Activated CD8-positive, alpha-beta T cell treated with anti-CD3 and anti-CD28 coated beads for 36 hours (primary cell): ENCODE data around the gene ANKRD30A. TPM values are rescaled to one million over a fixed set of nuclear protein-coding genes. Genes with fewer than 3 reads are reported as not detected.
"Not testable (repeated sequence)": the region's sequence is repeated elsewhere in the genome, so short reads cannot be mapped to it uniquely, and the experiment has no call there.

Source experiments
- ATAC-seq: fragments of 200-7000 bp; cut with Tn5 transposase; one replicate; pipeline ENCODE4 v1.10.0; 2021; ENCODE audit warnings: mild to moderate bottlenecking, moderate library complexity
- CTCF ChIA-PET: fragments of 350-600 bp; sonication (Branson Sonifier 250); formaldehyde crosslinking; loops from one replicate; lab custom pipeline; 2021; ENCODE audit warnings: antibody characterized with exemption; lab: Charles Lee
- POLR2A ChIA-PET: fragments of 350-600 bp; sonication (Branson Sonifier 250); formaldehyde crosslinking; loops from one replicate; lab custom pipeline; 2021; ENCODE audit warnings: antibody characterized with exemption; lab: Charles Lee
- DNase-seq: peaks from one replicate; pipeline ENCODE4 v3.0.0-alpha.2; 2020
- H3K27ac Mint-ChIP-seq: one replicate; pipeline ENCODE4 v1.8.0; 2021; ENCODE audit warnings: mild to moderate bottlenecking, mixed read lengths
- H3K27me3 Mint-ChIP-seq: one replicate; pipeline ENCODE4 v1.8.0; 2021; ENCODE audit warnings: mixed read lengths
- H3K36me3 Mint-ChIP-seq: one replicate; pipeline ENCODE4 v1.8.0; 2021; ENCODE audit warnings: low read depth, mixed read lengths
- H3K4me1 Mint-ChIP-seq: one replicate; pipeline ENCODE4 v1.8.0; 2021; ENCODE audit warnings: low read depth, mixed read lengths
- H3K4me3 Mint-ChIP-seq: one replicate; pipeline ENCODE4 v1.8.0; 2021; ENCODE audit warnings: mild to moderate bottlenecking, moderate library complexity, mixed read lengths
- H3K9me3 Mint-ChIP-seq: one replicate; pipeline ENCODE4 v1.8.0; 2021; ENCODE audit warnings: mixed read lengths
- intact Hi-C: fragments of 100-400 bp; cut with micrococcal nuclease; formaldehyde crosslinking; loops from one replicate; pipeline ENCODE4 v1.10.0; 2022
- total RNA-seq, 2 experiments: library from RNA; stranded (reverse); gene quantifications; one replicate each; pipeline ENCODE4 v1.2.3, GENCODE V29; 2021
- TF ChIP-seq, protein P1 (sequence below): fragments of 200-600 bp; IDR thresholded peaks from one replicate; pipeline ENCODE4 v1.8.0; 2022; ENCODE audit warnings: antibody characterized with exemption, mild to moderate bottlenecking

The ANKRD30A gene
- total RNA-seq, 2 experiments from 2014 or later, result not detected

DNA sequence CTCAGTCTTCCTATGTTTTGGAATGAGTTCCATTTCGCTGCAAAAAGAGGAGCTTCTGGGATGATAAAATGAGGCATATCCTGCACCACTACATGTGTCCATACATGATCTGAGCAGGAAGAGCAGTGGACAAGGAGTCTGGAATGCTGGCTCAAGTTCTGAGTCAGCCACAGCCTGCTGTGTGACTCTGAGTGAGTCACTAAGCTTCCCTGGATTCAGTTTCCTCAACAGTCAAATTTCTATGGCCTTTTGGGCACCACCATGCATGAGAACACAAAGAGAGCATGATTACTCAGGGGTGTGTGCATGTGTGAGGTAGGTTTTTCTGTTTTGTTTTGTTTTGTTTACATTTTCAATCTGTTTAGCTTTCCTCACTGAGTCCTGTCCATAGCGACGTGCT, 254.6 kb downstream of the ANKRD30A start:
- ChIA-PET POLR2A (no interaction called here), CTCF (no interaction called here)
- H3K27ac Mint-ChIP-seq, result no peak overlapping the region
- no peak overlapping the region for H3K4me3 Mint-ChIP-seq
- TF ChIP-seq, protein P1, sequence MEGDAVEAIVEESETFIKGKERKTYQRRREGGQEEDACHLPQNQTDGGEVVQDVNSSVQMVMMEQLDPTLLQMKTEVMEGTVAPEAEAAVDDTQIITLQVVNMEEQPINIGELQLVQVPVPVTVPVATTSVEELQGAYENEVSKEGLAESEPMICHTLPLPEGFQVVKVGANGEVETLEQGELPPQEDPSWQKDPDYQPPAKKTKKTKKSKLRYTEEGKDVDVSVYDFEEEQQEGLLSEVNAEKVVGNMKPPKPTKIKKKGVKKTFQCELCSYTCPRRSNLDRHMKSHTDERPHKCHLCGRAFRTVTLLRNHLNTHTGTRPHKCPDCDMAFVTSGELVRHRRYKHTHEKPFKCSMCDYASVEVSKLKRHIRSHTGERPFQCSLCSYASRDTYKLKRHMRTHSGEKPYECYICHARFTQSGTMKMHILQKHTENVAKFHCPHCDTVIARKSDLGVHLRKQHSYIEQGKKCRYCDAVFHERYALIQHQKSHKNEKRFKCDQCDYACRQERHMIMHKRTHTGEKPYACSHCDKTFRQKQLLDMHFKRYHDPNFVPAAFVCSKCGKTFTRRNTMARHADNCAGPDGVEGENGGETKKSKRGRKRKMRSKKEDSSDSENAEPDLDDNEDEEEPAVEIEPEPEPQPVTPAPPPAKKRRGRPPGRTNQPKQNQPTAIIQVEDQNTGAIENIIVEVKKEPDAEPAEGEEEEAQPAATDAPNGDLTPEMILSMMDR, result no peak
- H3K4me1 Mint-ChIP-seq, result no peaks in the 10 kb centered on the region
- ATAC-seq (no peak), DNase-seq (no peak)
- H3K27me3 Mint-ChIP-seq, result no peaks in the 10 kb centered on the region
- peaks cover 14% of the 10 kb centered on the region for H3K9me3 Mint-ChIP-seq
- H3K36me3 Mint-ChIP-seq, result no peaks in the 10 kb centered on the region
- intact Hi-C loops, result no loop called here

DNA sequence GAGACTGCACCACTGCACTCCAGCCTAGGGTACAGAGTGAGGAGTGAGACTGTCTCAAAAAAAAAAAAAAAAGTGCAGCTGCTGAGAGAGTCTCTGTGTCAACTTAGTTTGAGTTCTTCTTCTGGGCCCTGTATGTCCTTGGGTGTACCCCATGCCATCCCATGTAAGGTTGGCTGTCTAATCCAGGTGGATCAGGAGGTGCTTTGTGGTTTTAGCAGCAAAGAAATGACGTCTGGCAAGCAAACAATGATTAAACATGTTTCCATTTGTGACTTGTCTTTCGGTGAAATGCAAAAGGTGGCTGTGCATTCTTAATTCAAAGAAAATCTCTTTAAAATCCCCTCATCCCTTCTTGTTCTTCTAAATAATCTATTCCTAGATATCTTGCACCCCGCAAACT, 255.9 kb downstream of the ANKRD30A start:
- Mint-ChIP-seq H3K27me3 (no peaks in the 10 kb centered on the region), H3K36me3 (no peaks in the 10 kb centered on the region), H3K27ac (no peak overlapping the region), H3K4me3 (no peak overlapping the region), H3K9me3 (peaks cover 14% of the 10 kb centered on the region), H3K4me1 (no peaks in the 10 kb centered on the region)
- DNase-seq, result no peak
- POLR2A ChIA-PET, result no interaction called here
- intact Hi-C loops, result no loop called here
- CTCF ChIA-PET, result no interaction called here
- ATAC-seq, result no peak
- TF ChIP-seq, protein P1, result no peak

DNA sequence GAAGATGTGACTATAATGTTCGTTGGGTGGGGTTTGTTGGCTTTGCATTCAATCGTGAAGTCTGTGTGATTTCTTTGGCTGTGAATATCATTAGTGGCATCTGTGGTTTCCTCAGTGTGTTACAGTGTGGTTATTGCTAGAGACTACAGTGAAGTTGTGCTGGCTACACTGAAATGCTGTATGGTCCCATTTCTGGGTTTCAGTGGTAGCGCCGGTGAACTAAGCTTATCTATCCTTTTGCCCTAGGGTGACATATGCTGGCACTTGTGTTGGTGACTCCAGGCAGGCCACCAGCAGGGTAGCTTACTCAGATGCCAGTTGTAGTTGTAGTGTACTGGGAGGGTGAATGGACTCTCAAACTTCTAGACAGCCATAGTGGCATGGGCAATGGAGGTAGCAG, 259.5 kb downstream of the ANKRD30A start:
- DNase-seq (no peak), ATAC-seq (no peak)
- no peaks in the 10 kb centered on the region for H3K36me3 Mint-ChIP-seq
- CTCF ChIA-PET, result no interaction called here
- no peak overlapping the region for H3K4me3 Mint-ChIP-seq
- POLR2A ChIA-PET, result no interaction called here
- no peaks in the 10 kb centered on the region for H3K27me3 Mint-ChIP-seq
- intact Hi-C loops, result no loop called here
- H3K9me3 Mint-ChIP-seq, result peaks cover 17% of the 10 kb centered on the region
- H3K4me1 Mint-ChIP-seq, result no peaks in the 10 kb centered on the region
- TF ChIP-seq, protein P1, result no peak
- no peak overlapping the region for H3K27ac Mint-ChIP-seq

GRCh38 chr10:37390926-37391325, 265.5 kb downstream of the ANKRD30A start:
- H3K27ac Mint-ChIP-seq, result no peak overlapping the region
- DNase-seq (no peak), ATAC-seq (no peak)
- no peaks in the 10 kb centered on the region for H3K4me1 Mint-ChIP-seq
- TF ChIP-seq, protein P1, result no peak
- no peaks in the 10 kb centered on the region for H3K36me3 Mint-ChIP-seq
- CTCF ChIA-PET, result no interaction called here
- intact Hi-C loops, result no loop called here
- POLR2A ChIA-PET, result no interaction called here
- no peaks in the 10 kb centered on the region for H3K27me3 Mint-ChIP-seq
- no peak overlapping the region for H3K4me3 Mint-ChIP-seq
- peaks cover 9% of the 10 kb centered on the region for H3K9me3 Mint-ChIP-seq

DNA sequence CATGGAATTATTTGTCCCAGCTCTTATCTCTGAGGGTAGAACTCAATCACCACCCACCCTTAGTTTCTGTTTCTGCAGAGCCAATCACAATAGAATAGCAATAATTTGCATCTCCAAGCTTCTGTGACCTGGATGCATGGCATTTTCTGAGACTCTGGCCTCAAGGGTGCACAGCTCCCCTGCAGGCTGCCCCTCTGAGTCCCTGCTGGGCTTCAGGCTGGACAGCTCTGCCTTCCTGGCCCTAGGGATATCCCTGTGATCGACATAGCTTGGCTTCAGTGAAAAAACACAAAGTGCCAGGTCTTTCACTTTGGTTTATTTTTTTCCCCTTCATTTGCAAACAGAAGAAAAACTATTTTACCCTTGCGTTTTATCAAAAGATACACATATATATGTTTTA, 275.4 kb downstream of the ANKRD30A start:
- ATAC-seq, H3K36me3 Mint-ChIP-seq, DNase-seq, H3K27me3 Mint-ChIP-seq, CTCF ChIA-PET, POLR2A ChIA-PET, H3K27ac Mint-ChIP-seq, intact Hi-C loops, H3K4me3 Mint-ChIP-seq, H3K4me1 Mint-ChIP-seq: not testable (repeated sequence)
- H3K9me3 Mint-ChIP-seq, result peaks cover 19% of the 10 kb centered on the region

DNA sequence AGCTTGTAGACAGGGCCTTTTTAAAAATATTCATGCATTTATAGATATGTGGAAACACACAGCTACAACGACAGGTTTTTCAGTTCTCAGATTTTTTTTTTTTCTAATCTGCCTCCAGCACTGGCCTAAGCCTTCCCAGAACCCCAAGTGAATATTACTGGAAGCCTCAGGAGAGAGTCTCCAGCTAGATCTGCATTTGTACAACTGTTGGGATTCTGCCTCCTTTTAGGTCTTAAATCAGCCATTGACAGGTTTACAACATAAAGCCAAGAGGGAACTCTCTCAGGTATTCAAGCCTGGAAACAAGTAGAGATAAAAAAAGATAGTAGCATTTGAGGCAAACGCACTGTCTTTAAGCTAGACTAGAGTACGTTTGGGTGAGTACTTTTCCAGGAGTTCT, 275.8 kb downstream of the ANKRD30A start:
- TF ChIP-seq, protein P1, result no peak
- no peak overlapping the region for H3K4me3 Mint-ChIP-seq
- POLR2A ChIA-PET, result no interaction called here
- CTCF ChIA-PET, result no interaction called here
- intact Hi-C loops, result no loop called here
- ATAC-seq, result no peak
- peaks cover 19% of the 10 kb centered on the region for H3K9me3 Mint-ChIP-seq
- DNase-seq, result no peak
- H3K27me3 Mint-ChIP-seq, result no peaks in the 10 kb centered on the region
- no peak overlapping the region for H3K27ac Mint-ChIP-seq
- no peaks in the 10 kb centered on the region for H3K36me3 Mint-ChIP-seq
- H3K4me1 Mint-ChIP-seq, result no peaks in the 10 kb centered on the region
